ENCODE data around the gene SUPV3L1.
"Not testable (repeated sequence)": the region's sequence is repeated elsewhere in the genome, so short reads cannot be mapped to it uniquely, and the experiment has no call there.

Gene SUPV3L1

GRCh38 chr10:69179743-69180524, at the start of gene SUPV3L1:
Gene SUPV3L1, plus strand, starts transcription at chr10:69180234. Its CDS starts 58 bp downstream, at chr10:69180292.
- peak within 1 kb of the TSS; percentile 75 for H3K4me3 ChIP-seq (ENCODE audit: low read depth, low read length)
- no peak for TF ChIP-seq CTCF (IDR thresholded peaks at IDR 0.05; ENCODE audit: borderline replicate concordance, insufficient read depth, low read depth, low read length)

- TF ChIP-seq CTCF (IDR thresholded peaks at IDR 0.05; ENCODE audit: borderline replicate concordance, insufficient read depth, low read depth, low read length): no peak
- no peak overlapping the region for H3K4me3 ChIP-seq (ENCODE audit: low read depth, low read length)
Measured at GRCh38 chr10:69130251-69130650, 49.8 kb upstream of the SUPV3L1 start.

- H3K4me3 ChIP-seq (ENCODE audit: low read depth, low read length): no peak overlapping the region
- no peak for TF ChIP-seq CTCF (IDR thresholded peaks at IDR 0.05; ENCODE audit: borderline replicate concordance, insufficient read depth, low read depth, low read length)
Measured at GRCh38 chr10:69139961-69140360, 40.1 kb upstream of the SUPV3L1 start.

GRCh38 chr10:69141304-69141703, 38.7 kb upstream of the SUPV3L1 start:
- TF ChIP-seq CTCF (IDR thresholded peaks at IDR 0.05; ENCODE audit: borderline replicate concordance, insufficient read depth, low read depth, low read length): no peak
- no peak overlapping the region for H3K4me3 ChIP-seq (ENCODE audit: low read depth, low read length)

GRCh38 chr10:69142074-69142473, 38.0 kb upstream of the SUPV3L1 start:
- not testable (repeated sequence) for H3K4me3 ChIP-seq (ENCODE audit: low read depth, low read length)

GRCh38 chr10:69142983-69143382, 37.1 kb upstream of the SUPV3L1 start:
- no peak overlapping the region for H3K4me3 ChIP-seq (ENCODE audit: low read depth, low read length)
- TF ChIP-seq CTCF (IDR thresholded peaks at IDR 0.05; ENCODE audit: borderline replicate concordance, insufficient read depth, low read depth, low read length): no peak

- H3K4me3 ChIP-seq (ENCODE audit: low read depth, low read length): no peak overlapping the region
- TF ChIP-seq CTCF (IDR thresholded peaks at IDR 0.05; ENCODE audit: borderline replicate concordance, insufficient read depth, low read depth, low read length): no peak
Measured at GRCh38 chr10:69145329-69145728, 34.7 kb upstream of the SUPV3L1 start.
